GM12878 (cell line): Measurements from ENCODE around the gene MTNR1A. TPM values are rescaled to one million over a fixed set of nuclear protein-coding genes. Genes with fewer than 3 reads are reported as not detected.

Source experiments
- ATAC-seq: fragments of 200-7000 bp; cut with Tn5 transposase; 3 replicates; pipeline ENCODE4 v1.9.1; 2020; ENCODE audit warnings: mild to moderate bottlenecking, moderate library complexity
- BruUV-seq: library from RNA; stranded (reverse); fragments of 400-500 nt; replicated peaks from 2 replicates; lab custom pipeline; 2021; lab: Mats Ljungman, UMichigan
- CTCF ChIA-PET: fragments of 300-600 bp; sonication (Branson Sonifier 250); formaldehyde crosslinking; extraction: SDS; loops from one replicate; lab custom pipeline; 2021; ENCODE audit warnings: inconsistent platforms; lab: Yijun Ruan, JAX
- POLR2A ChIA-PET: fragments of 350-600 bp; formaldehyde crosslinking; extraction: SDS; loops from one replicate; lab custom pipeline; 2021; ENCODE audit warnings: inconsistent platforms; lab: Charles Lee
- RAD21 ChIA-PET: fragments of 300-600 bp; sonication (Branson Sonifier 250); formaldehyde crosslinking; loops from one replicate; lab custom pipeline; 2023; ENCODE audit warnings: antibody characterized with exemption; ENCODE audit not compliant: unreplicated experiment; lab: Charles Lee
- SMC1A ChIA-PET: fragments of 300-600 bp; sonication (Branson Sonifier 250); formaldehyde crosslinking; loops from one replicate; lab custom pipeline; 2023; ENCODE audit not compliant: unreplicated experiment, uncharacterized antibody; lab: Charles Lee
- DNase-seq: peaks from one replicate; pipeline ENCODE4 v3.0.0-alpha.2; 2011; ENCODE audit warnings: low read depth, low spot score
- FAIRE-seq: peaks from 3 replicates; lab custom pipeline; 2011; peaks lifted over from hg19 to GRCh38; lab: Jason Lieb, UNC
- H2AFZ ChIP-seq: 2 replicates; pipeline ENCODE4 v1.6.0; 2011; ENCODE audit warnings: low read depth, low read length, control low read depth; ENCODE audit not compliant: control insufficient read depth
- H3K27ac ChIP-seq: 2 replicates; pipeline ENCODE4 v1.5.1; 2011; ENCODE audit warnings: control low read depth; ENCODE audit not compliant: control insufficient read depth, insufficient read depth
- H3K27me3 ChIP-seq, 2 experiments: replicated peaks in 1 of 2; 2 replicates each; pipeline versions ENCODE4 v1.6.0 to v1.6.1; 2011; ENCODE audit warnings: low read length in 1 of 2; ENCODE audit not compliant: control insufficient read depth in 2 of 2, insufficient read depth in 2 of 2
- H3K36me3 ChIP-seq, 2 experiments: 2 replicates each; pipeline ENCODE4 v1.5.1; 2011; ENCODE audit warnings: low read length in 1 of 2; ENCODE audit not compliant: control insufficient read depth in 2 of 2, insufficient read depth in 2 of 2
- H3K4me1 ChIP-seq: 2 replicates; pipeline ENCODE4 v1.6.1; 2011; ENCODE audit warnings: mild to moderate bottlenecking, low read length, moderate library complexity, mixed read lengths; ENCODE audit not compliant: control insufficient read depth, insufficient read depth
- H3K4me2 ChIP-seq: 2 replicates; pipeline ENCODE4 v1.6.0; 2011; ENCODE audit warnings: control low read depth; ENCODE audit not compliant: control insufficient read depth, insufficient read depth
- H3K4me3 ChIP-seq: fragments of 200-600 bp; sonication (generic); 2 replicates; pipeline ENCODE4 v1.5.1; 2016
- H3K79me2 ChIP-seq: 2 replicates; pipeline ENCODE4 v1.6.0; 2011; ENCODE audit warnings: low read length; ENCODE audit not compliant: control insufficient read depth, insufficient read depth
- H3K9ac ChIP-seq: 2 replicates; pipeline ENCODE4 v1.8.0; 2011; ENCODE audit warnings: low read length, control low read depth, mixed read lengths; ENCODE audit not compliant: control insufficient read depth, insufficient read depth
- H3K9me3 ChIP-seq: replicated peaks from 3 replicates; pipeline ENCODE4 v1.5.1; 2011; ENCODE audit warnings: mild to moderate bottlenecking, low read length; ENCODE audit not compliant: control insufficient read depth, insufficient read depth
- H4K20me1 ChIP-seq: 2 replicates; pipeline ENCODE4 v1.6.0; 2011; ENCODE audit not compliant: control insufficient read depth, insufficient read depth
- FOXM1 ChIP-seq: IDR thresholded peaks from 2 replicates; pipeline ENCODE4 v1.6.1; 2012; ENCODE audit warnings: low read depth, mild to moderate bottlenecking, inconsistent platforms, low read length, moderate library complexity
- LARP7 ChIP-seq: fragments of 450-650 bp; IDR thresholded peaks from 2 replicates; pipeline ENCODE4 v1.6.1; 2017; ENCODE audit warnings: mild to moderate bottlenecking
- MEF2A ChIP-seq: IDR thresholded peaks from 2 replicates; pipeline ENCODE4 v1.6.1; 2011; ENCODE audit warnings: low read depth, mild to moderate bottlenecking, low read length, moderate library complexity; ENCODE audit not compliant: insufficient read depth
- MEF2B ChIP-seq: fragments of 450-650 bp; IDR thresholded peaks from 2 replicates; pipeline ENCODE4 v1.6.1; 2018; ENCODE audit warnings: mild to moderate bottlenecking, moderate library complexity; ENCODE audit not compliant: partially characterized antibody, poor library complexity, severe bottlenecking
- MYC ChIP-seq: IDR thresholded peaks from 2 replicates; pipeline ENCODE4 v1.6.1; 2011; ENCODE audit warnings: mild to moderate bottlenecking, low read length, moderate library complexity, inconsistent platforms; ENCODE audit not compliant: insufficient read depth, insufficient replicate concordance, insufficient read length, severe bottlenecking
- NRF1 ChIP-seq: conservative IDR thresholded peaks from 2 replicates; pipeline ENCODE4 v1.6.1; 2011; ENCODE audit warnings: mild to moderate bottlenecking, low read depth, low read length, improper control_type of control experiment
- POLR2AphosphoS2 ChIP-seq: IDR thresholded peaks from 2 replicates; pipeline ENCODE4 v1.6.1; 2011; ENCODE audit warnings: low read depth, mild to moderate bottlenecking, low read length, improper control_type of control experiment, moderate library complexity
- RUNX3 ChIP-seq: IDR thresholded peaks from 2 replicates; pipeline ENCODE4 v1.6.1; 2012; ENCODE audit warnings: low read length, inconsistent platforms
- SIX5 ChIP-seq: IDR thresholded peaks from 2 replicates; pipeline ENCODE4 v1.6.1; 2011; ENCODE audit warnings: mild to moderate bottlenecking, low read depth, low read length, moderate library complexity; ENCODE audit not compliant: severe bottlenecking
- SP1 ChIP-seq: IDR thresholded peaks from one replicate; pipeline ENCODE4 v1.6.1; 2011; ENCODE audit warnings: low read depth, low read length
- SPI1 ChIP-seq: IDR thresholded peaks from 2 replicates; pipeline ENCODE4 v1.6.1; 2011; ENCODE audit warnings: low read depth, mild to moderate bottlenecking, low read length, moderate library complexity, borderline replicate concordance; ENCODE audit not compliant: insufficient read depth
- SUPT20H ChIP-seq: IDR thresholded peaks from 2 replicates; pipeline ENCODE4 v1.6.1; 2011; ENCODE audit warnings: low read depth, mild to moderate bottlenecking, low read length, moderate library complexity, borderline replicate concordance; ENCODE audit not compliant: control insufficient read depth
- TARDBP ChIP-seq: IDR thresholded peaks from 2 replicates; pipeline ENCODE4 v1.6.1; 2016; ENCODE audit warnings: borderline replicate concordance
- ZNF274 ChIP-seq: IDR thresholded peaks from one replicate; pipeline ENCODE4 v1.8.0; 2011; ENCODE audit not compliant: insufficient read length, insufficient read depth
- WGBS: methylation state at CpG from one replicate; pipeline ENCODE4 v1.1.6; 2016; ENCODE audit warnings: low lambda C conversion rate; ENCODE audit not compliant: insufficient replicate concordance, insufficient coverage; ENCODE audit errors: missing lambda C conversion rate; 5-methylcytosine and 5-hydroxymethylcytosine counted together
- in situ Hi-C: fragments of 300-500 bp; cut with MboI; formaldehyde crosslinking; loops from 9 replicates; pipeline ENCODE4 v1.14.3; 2018; ENCODE audit warnings: mixed read lengths
- intact Hi-C: fragments of 100-400 bp; cut with micrococcal nuclease; formaldehyde crosslinking; loops from one replicate; pipeline ENCODE4 v1.14.2; 2022; ENCODE audit not compliant: unreplicated experiment
- polyA plus RNA-seq, 11 experiments: library from polyadenylated mRNA; depleted of rRNA in 4 of 11; unstranded in 6 of 11; stranded (reverse) in 5 of 11; fragments of >200 nt; fragmentation: Nextera tagmentation in 4 of 11; fragmentation: Illumina TruSeq in 1 of 11; extraction: Ambion mirVana in 4 of 11; extraction: Trizol in 1 of 11; gene quantifications; 1 replicate in 1 of 11; 2 replicates in 10 of 11; pipeline versions ENCODE4 v1.2.1 to v1.2.3, GENCODE V29; 2011 to 2016; ENCODE audit warnings: inconsistent platforms in 2 of 11, missing spikeins in 2 of 11, low read depth in 1 of 11
- total RNA-seq, 4 experiments: library from RNA; depleted of rRNA in 3 of 4; stranded (reverse); fragments of >200 nt in 3 of 4; fragmentation: Illumina TruSeq in 1 of 4; extraction: Trizol in 1 of 4; gene quantifications; 2 replicates each; pipeline versions ENCODE4 v1.2.1 to v1.2.3, GENCODE V29; 2013 to 2021
- TF ChIP-seq, protein P1 (sequence below): IDR thresholded peaks from 2 replicates; pipeline ENCODE4 v1.6.1; 2012; ENCODE audit warnings: low read depth, low read length, improper control_type of control experiment
- TF ChIP-seq, protein P2 (sequence below): IDR thresholded peaks from 2 replicates; pipeline ENCODE4 v1.6.1; 2012; ENCODE audit warnings: low read length, inconsistent platforms

The MTNR1A gene
- total and polyA plus RNA-seq, 10 of the 15 experiments (the other 5 are each of a cell fraction or from before 2014, with no cell fraction given), result 0.14 TPM; not detected in 9

DNA sequence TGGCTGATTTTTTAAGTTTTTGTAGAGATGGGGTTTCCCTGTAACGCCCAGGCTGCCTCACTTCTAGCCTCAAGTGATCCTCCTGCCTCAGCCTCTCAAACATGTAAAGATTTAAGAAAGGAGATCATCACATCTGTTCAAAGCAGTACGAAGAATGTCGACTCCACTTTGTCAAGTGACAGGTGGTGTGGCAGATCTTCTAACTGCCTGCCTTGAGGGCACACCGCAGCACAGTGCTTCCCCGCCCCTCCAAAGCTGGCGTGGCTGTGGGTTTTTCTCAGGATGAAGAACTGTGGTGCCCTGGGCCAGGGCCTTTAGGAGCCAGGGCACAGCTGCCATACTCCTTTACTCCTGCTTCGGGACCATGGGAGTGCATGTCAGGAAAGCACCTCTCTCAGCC, 43.3 kb upstream of the MTNR1A start:
- intact Hi-C loops (no loop called here), in situ Hi-C loops (no loop called here)
- H3K4me1 ChIP-seq, result no peaks in the 10 kb centered on the region
- no peak for DNase-seq
- no peak for TF ChIP-seq LARP7
- TF ChIP-seq FOXM1, result no peak
- TF ChIP-seq TARDBP, result no peak
- TF ChIP-seq SPI1, result no peak
- no peaks in the 10 kb centered on the region for H3K79me2 ChIP-seq
- ATAC-seq, result no peak
- no peaks in the 10 kb centered on the region for H3K36me3 ChIP-seq
- H3K9ac ChIP-seq, result no peak overlapping the region
- SMC1A ChIA-PET, result no interaction called here
- no peak overlapping the region for H3K4me2 ChIP-seq
- no peak overlapping the region for H3K4me3 ChIP-seq
- no peaks in the 10 kb centered on the region for H4K20me1 ChIP-seq
- no TSS peak for BruUV-seq
- no peak for FAIRE-seq
- H3K9me3 ChIP-seq, result no peaks in the 10 kb centered on the region
- RAD21 ChIA-PET, result no interaction called here
- no peak overlapping the region for H3K27ac ChIP-seq
- no peaks in the 10 kb centered on the region for H3K27me3 ChIP-seq
- CTCF ChIA-PET, result interaction anchor here (2.0 kb wide), 1 partner anchor 11 kb away, joined by 6 read pairs; no protein-coding TSS in a partner anchor
- 13% methylated on average over 7 of the region's 7 CpGs for WGBS
- H2AFZ ChIP-seq, result no peak overlapping the region
- POLR2A ChIA-PET, result no interaction called here

DNA sequence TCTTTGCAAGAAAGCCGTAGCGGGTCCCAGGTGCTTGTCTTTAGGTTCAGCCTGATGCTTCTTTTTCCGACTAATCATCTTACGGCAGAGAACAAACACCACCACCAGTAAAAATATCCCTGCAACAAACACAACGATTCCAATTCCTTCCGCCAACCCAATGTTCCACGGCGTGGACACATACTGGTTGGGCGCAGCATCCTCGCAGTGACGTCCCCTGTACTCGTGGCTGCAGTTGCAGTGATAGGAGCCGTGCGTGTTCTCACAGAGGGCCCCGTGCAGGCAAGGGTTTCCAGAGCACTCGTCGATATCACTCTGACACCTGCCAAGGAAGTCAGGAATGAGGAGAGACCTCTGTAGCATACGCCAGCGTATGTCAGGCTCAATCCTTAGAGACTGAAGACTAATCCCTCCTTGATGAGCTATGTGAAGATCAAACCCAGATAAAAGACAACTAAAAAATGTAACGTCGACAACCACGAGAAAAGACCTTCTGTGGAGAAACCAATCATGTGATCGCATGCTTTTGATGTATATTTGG, 41.6 kb upstream of the MTNR1A start:
- DNase-seq (no peak), ATAC-seq (no peak), FAIRE-seq (no peak)
- H3K4me2 ChIP-seq, result no peak overlapping the region
- no peaks in the 10 kb centered on the region for H3K9me3 ChIP-seq
- WGBS, result 60% methylated on average over 23 of the region's 23 CpGs
- ChIA-PET POLR2A (no interaction called here), SMC1A (interaction anchor here (1.0 kb wide), 1 partner anchor 10 kb away, joined by 3 read pairs; no protein-coding TSS in a partner anchor), RAD21 (no interaction called here), CTCF (interaction anchor here (0.5 to 2.0 kb wide), 2 partner anchors 9 to 1336 kb away, joined by 4 to 6 read pairs; no protein-coding TSS in a partner anchor)
- no peaks in the 10 kb centered on the region for H3K4me1 ChIP-seq
- intact Hi-C loops (no loop called here), in situ Hi-C loops (no loop called here)
- H3K4me3 ChIP-seq, result no peak overlapping the region
- H3K36me3 ChIP-seq, result no peaks in the 10 kb centered on the region
- TF ChIP-seq, protein P1, sequence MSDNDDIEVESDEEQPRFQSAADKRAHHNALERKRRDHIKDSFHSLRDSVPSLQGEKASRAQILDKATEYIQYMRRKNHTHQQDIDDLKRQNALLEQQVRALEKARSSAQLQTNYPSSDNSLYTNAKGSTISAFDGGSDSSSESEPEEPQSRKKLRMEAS, result no peak
- TF ChIP-seq, protein P2, sequence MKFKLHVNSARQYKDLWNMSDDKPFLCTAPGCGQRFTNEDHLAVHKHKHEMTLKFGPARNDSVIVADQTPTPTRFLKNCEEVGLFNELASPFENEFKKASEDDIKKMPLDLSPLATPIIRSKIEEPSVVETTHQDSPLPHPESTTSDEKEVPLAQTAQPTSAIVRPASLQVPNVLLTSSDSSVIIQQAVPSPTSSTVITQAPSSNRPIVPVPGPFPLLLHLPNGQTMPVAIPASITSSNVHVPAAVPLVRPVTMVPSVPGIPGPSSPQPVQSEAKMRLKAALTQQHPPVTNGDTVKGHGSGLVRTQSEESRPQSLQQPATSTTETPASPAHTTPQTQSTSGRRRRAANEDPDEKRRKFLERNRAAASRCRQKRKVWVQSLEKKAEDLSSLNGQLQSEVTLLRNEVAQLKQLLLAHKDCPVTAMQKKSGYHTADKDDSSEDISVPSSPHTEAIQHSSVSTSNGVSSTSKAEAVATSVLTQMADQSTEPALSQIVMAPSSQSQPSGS, result no peak
- TF ChIP-seq POLR2AphosphoS2 (no peak), RUNX3 (no peak), SUPT20H (no peak), MEF2A (no peak), SIX5 (no peak), MYC (no peak), ZNF274 (no peak), SP1 (no peak), NRF1 (no peak), MEF2B (no peak)
- H2AFZ ChIP-seq, result no peak overlapping the region
- no peak overlapping the region for H3K9ac ChIP-seq
- no peaks in the 10 kb centered on the region for H3K79me2 ChIP-seq
- H4K20me1 ChIP-seq, result no peaks in the 10 kb centered on the region
- H3K27me3 ChIP-seq, result no peaks in the 10 kb centered on the region
- no peak overlapping the region for H3K27ac ChIP-seq
- BruUV-seq, result no TSS peak
